K562 (cell line): ENCODE data around the gene CASP9. TPM values are rescaled to one million over a fixed set of nuclear protein-coding genes. Genes with fewer than 3 reads are reported as not detected.
A peak's percentile ranks its signal among the peaks of the same experiment; 100 is the strongest.

Experiments
- ARID1B ChIP-seq: fragments of 450-650 bp; IDR thresholded peaks from 2 replicates; pipeline ENCODE4 v1.6.1; 2016; ENCODE audit warnings: antibody characterized with exemption, mild to moderate bottlenecking, inconsistent platforms
- CREM ChIP-seq: IDR thresholded peaks from 2 replicates; pipeline ENCODE4 v1.6.1; 2014; ENCODE audit warnings: antibody characterized with exemption, low read depth
- CXXC5 ChIP-seq: fragments of 250-450 bp; sonication (Bioruptor Pico); IDR thresholded peaks from 2 replicates; pipeline ENCODE4 v1.8.0; 2022; ENCODE audit warnings: inconsistent platforms, mild to moderate bottlenecking, moderate library complexity
- EGR1 ChIP-seq: fragments of 450-650 bp; conservative IDR thresholded peaks from 2 replicates; pipeline ENCODE4 v1.6.1; 2017; ENCODE audit warnings: mild to moderate bottlenecking
- HCFC1 ChIP-seq: IDR thresholded peaks from 2 replicates; pipeline ENCODE4 v1.6.1; 2012; ENCODE audit warnings: low read depth, low read length, improper control_type of control experiment
- ILF3 ChIP-seq: fragments of 450-650 bp; IDR thresholded peaks from 2 replicates; pipeline ENCODE4 v1.6.1; 2018; ENCODE audit warnings: antibody characterized with exemption, mild to moderate bottlenecking, moderate library complexity, borderline replicate concordance
- JUND ChIP-seq, 2 experiments: IDR thresholded peaks; 2 replicates in 1 of 2; 3 replicates in 1 of 2; pipeline ENCODE4 v1.6.1; 2011; ENCODE audit warnings: borderline replicate concordance in 2 of 2, low read depth in 2 of 2, low read length in 2 of 2, improper control_type of control experiment in 1 of 2, missing biosample characterization in 1 of 2, missing genetic modification characterization in 1 of 2, missing genetic modification reagents in 1 of 2
- MTA3 ChIP-seq: fragments of 450-650 bp; formaldehyde crosslinking; IDR thresholded peaks from 2 replicates; pipeline ENCODE4 v1.6.1; 2017; ENCODE audit warnings: mild to moderate bottlenecking, borderline replicate concordance
- NEUROD1 ChIP-seq: fragments of 150-350 bp; IDR thresholded peaks from 2 replicates; pipeline ENCODE4 v1.6.1; 2014; ENCODE audit warnings: borderline replicate concordance, low read length, low read depth; ENCODE audit not compliant: partially characterized antibody
- PTRF ChIP-seq: fragments of 450-650 bp; IDR thresholded peaks from 2 replicates; pipeline ENCODE4 v1.6.1; 2016; ENCODE audit warnings: mild to moderate bottlenecking, missing genetic modification characterization, missing compliant biosample characterization
- SMAD4 ChIP-seq: fragments of 250-450 bp; sonication (Bioruptor Pico); conservative IDR thresholded peaks from 2 replicates; pipeline ENCODE4 v1.8.0; 2021; ENCODE audit warnings: inconsistent platforms, mild to moderate bottlenecking, moderate library complexity
- SRF ChIP-seq, 2 experiments: fragments of 250-450, 450-650 bp in 1 of 2; sonication (Bioruptor Pico) in 1 of 2; sonication (generic) in 1 of 2; formaldehyde crosslinking; IDR thresholded peaks; 2 replicates each; pipeline versions ENCODE4 v1.5.0 to v1.5.1; 2020 to 2022; ENCODE audit warnings: mild to moderate bottlenecking in 1 of 2, missing genetic modification reagents in 1 of 2
- TARDBP ChIP-seq: fragments of 450-650 bp; IDR thresholded peaks from 2 replicates; pipeline ENCODE4 v1.6.1; 2016
- ZBTB1 ChIP-seq: sonication (generic); formaldehyde crosslinking; IDR thresholded peaks from 2 replicates; pipeline ENCODE4 v1.8.1; 2023; ENCODE audit warnings: missing genetic modification reagents, low read depth, mild to moderate bottlenecking, borderline replicate concordance
- ZBTB7A ChIP-seq: IDR thresholded peaks from 2 replicates; pipeline ENCODE4 v1.6.1; 2011; ENCODE audit warnings: low read depth, mild to moderate bottlenecking, low read length, moderate library complexity, borderline replicate concordance; ENCODE audit not compliant: control insufficient read depth
- ZKSCAN3 ChIP-seq: fragments of 250-450 bp; sonication (Bioruptor Pico); IDR thresholded peaks from 2 replicates; pipeline ENCODE4 v1.4.0; 2020
- polyA plus RNA-seq, 8 experiments: library from polyadenylated mRNA; depleted of rRNA in 4 of 8; stranded (reverse) in 5 of 8; unstranded in 3 of 8; fragments of >200 nt; fragmentation: Nextera tagmentation in 2 of 8; fragmentation: Illumina TruSeq in 1 of 8; extraction: Ambion mirVana in 2 of 8; extraction: Trizol in 1 of 8; gene quantifications; 2 replicates each; pipeline versions ENCODE4 v1.2.1 to v1.2.3, GENCODE V29; 2011 to 2014; ENCODE audit warnings: inconsistent platforms in 1 of 8, missing spikeins in 1 of 8
- total RNA-seq, 7 experiments: library from RNA; depleted of rRNA in 6 of 7; stranded (reverse); fragments of >200 nt in 6 of 7; fragmentation: Illumina TruSeq in 2 of 7; extraction: Trizol in 2 of 7; gene quantifications; 2 replicates each; pipeline versions ENCODE4 v1.2.1 to v1.2.3, GENCODE V29; 2011 to 2021; ENCODE audit warnings: low replicate concordance in 1 of 7
- TF ChIP-seq, protein P1 (sequence below): sonication (generic); formaldehyde crosslinking; IDR thresholded peaks from 2 replicates; pipeline ENCODE4 v1.8.0; 2022; ENCODE audit warnings: missing genetic modification reagents, mild to moderate bottlenecking, moderate library complexity, borderline replicate concordance
- TF ChIP-seq, protein P2 (sequence below): fragments of 450-650 bp; IDR thresholded peaks from 2 replicates; pipeline ENCODE4 v1.6.1; 2016; ENCODE audit warnings: low read depth

CASP9 gene
- total and polyA plus RNA-seq, 9 of the 15 experiments (the other 6 are each of a cell fraction or from before 2014, with no cell fraction given): 10.8 to 54.1 (median 30.7) TPM

DNA sequence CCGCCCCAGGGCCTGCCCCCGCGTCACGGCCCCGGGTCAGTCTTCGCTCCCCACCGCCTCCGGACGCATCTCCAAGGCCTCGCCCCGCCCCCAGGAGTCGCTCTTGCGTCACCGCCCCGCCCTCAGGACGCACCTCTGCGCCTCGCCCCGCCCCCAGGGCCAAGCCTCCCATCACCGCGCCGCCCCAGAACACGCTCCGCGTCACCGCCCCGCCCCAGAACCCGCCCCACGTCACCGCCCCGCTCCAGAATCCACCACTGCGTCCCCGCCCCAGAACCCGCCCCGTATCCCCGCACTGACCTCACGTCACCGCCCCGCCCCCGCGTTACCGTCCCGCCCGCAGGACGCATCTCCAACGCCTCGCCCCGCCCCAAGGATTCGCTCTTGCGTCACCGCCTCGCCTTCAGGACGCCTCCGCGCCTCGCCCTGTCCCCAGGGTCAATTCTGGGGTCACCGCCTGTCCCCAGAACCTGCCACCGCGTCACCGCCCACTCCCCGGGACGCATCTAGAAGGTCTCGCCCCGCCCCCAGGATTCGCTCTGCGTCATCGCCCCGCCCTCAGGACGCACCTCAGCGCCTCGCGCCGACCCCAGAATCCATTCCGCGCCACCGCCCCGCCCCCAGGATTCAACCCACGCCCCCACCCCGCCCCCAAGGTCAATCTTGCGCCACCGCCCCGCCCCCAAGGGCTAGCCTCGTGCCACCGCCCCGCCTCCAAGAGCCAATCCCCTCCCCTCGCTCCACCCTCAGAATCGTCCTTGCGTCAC, 451 bp upstream of the CASP9 start (continued):
- TF ChIP-seq PTRF (tag) (no peak), CXXC5 (peak; percentile 94), ILF3 (no peak), JUND (IDR thresholded peaks at IDR 0.05; ENCODE audit: borderline replicate concordance, low read depth, low read length) (peak; percentile 72), JUND (tag; IDR thresholded peaks at IDR 0.05; ENCODE audit: borderline replicate concordance, low read depth, low read length) (no peak; the same call in 2 of the 3 replicates), HCFC1 (peak; percentile 16; the same call in 1 of the 2 replicates), TARDBP (no peak), NEUROD1 (peak; percentile 17), MTA3 (0 out of 2 replicates have a peak, but pooled peaks have one; percentile 26), SMAD4 (CRISPR knock-in tag) (peak; percentile 17; the same call in 1 of the 2 replicates), EGR1 (peak; percentile 98), ZBTB1 (CRISPR knock-in tag) (0 out of 2 replicates have a peak, but pooled peaks have one; percentile 10), CREM (peak; percentile 90), ARID1B (no peak), ZKSCAN3 (peak; percentile 88), SRF (CRISPR knock-in tag; IDR thresholded peaks at IDR 0.05) (0 out of 4 replicates have a peak, but pooled peaks of 1 of the 2 experiments have one; percentile 30), ZBTB7A (0 out of 2 replicates have a peak, but pooled peaks have one; percentile 61)
- TF ChIP-seq, protein P1, sequence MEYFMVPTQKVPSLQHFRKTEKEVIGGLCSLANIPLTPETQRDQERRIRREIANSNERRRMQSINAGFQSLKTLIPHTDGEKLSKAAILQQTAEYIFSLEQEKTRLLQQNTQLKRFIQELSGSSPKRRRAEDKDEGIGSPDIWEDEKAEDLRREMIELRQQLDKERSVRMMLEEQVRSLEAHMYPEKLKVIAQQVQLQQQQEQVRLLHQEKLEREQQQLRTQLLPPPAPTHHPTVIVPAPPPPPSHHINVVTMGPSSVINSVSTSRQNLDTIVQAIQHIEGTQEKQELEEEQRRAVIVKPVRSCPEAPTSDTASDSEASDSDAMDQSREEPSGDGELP (CRISPR knock-in tag): peak; percentile 40; the same call in 1 of the 2 replicates
- TF ChIP-seq, protein P2, sequence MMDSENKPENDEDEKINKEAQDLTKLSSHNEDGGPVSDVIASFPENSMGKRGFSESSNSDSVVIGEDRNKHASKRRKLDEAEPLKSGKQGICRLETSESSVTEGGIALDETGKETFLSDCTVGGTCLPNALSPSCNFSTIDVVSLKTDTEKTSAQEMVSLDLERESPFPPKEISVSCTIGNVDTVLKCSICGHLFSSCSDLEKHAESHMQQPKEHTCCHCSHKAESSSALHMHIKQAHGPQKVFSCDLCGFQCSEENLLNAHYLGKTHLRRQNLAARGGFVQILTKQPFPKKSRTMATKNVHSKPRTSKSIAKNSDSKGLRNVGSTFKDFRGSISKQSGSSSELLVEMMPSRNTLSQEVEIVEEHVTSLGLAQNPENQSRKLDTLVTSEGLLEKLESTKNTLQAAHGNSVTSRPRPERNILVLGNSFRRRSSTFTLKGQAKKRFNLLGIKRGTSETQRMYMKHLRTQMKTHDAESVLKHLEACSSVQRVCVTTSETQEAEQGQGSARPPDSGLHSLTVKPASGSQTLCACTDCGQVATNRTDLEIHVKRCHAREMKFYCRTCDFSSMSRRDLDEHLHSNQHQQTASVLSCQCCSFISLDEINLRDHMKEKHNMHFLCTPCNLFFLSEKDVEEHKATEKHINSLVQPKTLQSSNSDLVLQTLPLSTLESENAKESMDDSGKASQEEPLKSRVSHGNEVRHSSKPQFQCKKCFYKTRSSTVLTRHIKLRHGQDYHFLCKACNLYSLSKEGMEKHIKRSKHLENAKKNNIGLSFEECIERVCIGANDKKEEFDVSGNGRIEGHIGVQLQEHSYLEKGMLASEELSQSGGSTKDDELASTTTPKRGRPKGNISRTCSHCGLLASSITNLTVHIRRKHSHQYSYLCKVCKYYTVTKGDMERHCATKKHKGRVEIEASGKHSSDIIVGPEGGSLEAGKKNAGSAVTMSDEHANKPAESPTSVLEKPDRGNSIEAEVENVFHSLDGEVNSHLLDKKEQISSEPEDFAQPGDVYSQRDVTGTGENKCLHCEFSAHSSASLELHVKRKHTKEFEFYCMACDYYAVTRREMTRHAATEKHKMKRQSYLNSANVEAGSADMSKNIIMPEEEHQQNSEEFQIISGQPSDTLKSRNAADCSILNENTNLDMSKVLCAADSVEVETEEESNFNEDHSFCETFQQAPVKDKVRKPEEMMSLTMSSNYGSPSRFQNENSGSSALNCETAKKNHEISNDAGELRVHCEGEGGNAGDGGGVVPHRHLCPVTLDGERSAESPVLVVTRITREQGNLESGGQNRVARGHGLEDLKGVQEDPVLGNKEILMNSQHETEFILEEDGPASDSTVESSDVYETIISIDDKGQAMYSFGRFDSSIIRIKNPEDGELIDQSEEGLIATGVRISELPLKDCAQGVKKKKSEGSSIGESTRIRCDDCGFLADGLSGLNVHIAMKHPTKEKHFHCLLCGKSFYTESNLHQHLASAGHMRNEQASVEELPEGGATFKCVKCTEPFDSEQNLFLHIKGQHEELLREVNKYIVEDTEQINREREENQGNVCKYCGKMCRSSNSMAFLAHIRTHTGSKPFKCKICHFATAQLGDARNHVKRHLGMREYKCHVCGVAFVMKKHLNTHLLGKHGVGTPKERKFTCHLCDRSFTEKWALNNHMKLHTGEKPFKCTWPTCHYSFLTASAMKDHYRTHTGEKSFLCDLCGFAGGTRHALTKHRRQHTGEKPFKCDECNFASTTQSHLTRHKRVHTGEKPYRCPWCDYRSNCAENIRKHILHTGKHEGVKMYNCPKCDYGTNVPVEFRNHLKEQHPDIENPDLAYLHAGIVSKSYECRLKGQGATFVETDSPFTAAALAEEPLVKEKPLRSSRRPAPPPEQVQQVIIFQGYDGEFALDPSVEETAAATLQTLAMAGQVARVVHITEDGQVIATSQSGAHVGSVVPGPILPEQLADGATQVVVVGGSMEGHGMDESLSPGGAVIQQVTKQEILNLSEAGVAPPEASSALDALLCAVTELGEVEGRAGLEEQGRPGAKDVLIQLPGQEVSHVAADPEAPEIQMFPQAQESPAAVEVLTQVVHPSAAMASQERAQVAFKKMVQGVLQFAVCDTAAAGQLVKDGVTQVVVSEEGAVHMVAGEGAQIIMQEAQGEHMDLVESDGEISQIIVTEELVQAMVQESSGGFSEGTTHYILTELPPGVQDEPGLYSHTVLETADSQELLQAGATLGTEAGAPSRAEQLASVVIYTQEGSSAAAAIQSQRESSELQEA: no peak
